DND-41 (cell line): ENCODE data around the gene SCRN2.

Source experiments
- EZH2 ChIP-seq: IDR thresholded peaks from 3 replicates; pipeline ENCODE4 v1.6.1; 2012; ENCODE audit warnings: borderline replicate concordance, low read depth, mild to moderate bottlenecking, moderate library complexity, low read length, inconsistent platforms; ENCODE audit not compliant: severe bottlenecking
- TF ChIP-seq, protein P1 (sequence below): IDR thresholded peaks from 2 replicates; pipeline ENCODE4 v1.5.1; 2012; ENCODE audit warnings: borderline replicate concordance, low read length, moderate library complexity, mild to moderate bottlenecking; ENCODE audit not compliant: poor library complexity, severe bottlenecking; ENCODE audit errors: extremely low read depth

DNA sequence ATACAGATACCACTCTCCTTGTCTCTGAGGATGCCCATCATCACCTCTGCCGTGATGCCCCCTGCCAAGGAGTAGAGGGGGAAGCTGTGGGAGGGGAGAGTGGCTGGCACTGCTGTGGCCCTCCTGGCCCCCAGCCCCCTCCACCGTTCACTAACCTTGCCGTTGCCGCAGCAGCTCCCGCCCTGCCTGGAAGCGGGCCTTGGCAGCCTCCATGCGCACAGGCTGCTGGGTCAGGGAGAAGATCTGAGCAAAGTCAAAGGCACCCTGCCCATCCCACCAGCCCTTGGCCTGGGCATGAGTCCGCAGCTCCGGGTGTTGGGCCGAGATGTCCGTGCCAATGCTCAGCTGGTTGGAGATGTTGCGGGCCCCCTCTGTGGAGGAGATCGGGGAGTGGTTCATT, 2.4 kb downstream of the SCRN2 start:
- TF ChIP-seq, protein P1, sequence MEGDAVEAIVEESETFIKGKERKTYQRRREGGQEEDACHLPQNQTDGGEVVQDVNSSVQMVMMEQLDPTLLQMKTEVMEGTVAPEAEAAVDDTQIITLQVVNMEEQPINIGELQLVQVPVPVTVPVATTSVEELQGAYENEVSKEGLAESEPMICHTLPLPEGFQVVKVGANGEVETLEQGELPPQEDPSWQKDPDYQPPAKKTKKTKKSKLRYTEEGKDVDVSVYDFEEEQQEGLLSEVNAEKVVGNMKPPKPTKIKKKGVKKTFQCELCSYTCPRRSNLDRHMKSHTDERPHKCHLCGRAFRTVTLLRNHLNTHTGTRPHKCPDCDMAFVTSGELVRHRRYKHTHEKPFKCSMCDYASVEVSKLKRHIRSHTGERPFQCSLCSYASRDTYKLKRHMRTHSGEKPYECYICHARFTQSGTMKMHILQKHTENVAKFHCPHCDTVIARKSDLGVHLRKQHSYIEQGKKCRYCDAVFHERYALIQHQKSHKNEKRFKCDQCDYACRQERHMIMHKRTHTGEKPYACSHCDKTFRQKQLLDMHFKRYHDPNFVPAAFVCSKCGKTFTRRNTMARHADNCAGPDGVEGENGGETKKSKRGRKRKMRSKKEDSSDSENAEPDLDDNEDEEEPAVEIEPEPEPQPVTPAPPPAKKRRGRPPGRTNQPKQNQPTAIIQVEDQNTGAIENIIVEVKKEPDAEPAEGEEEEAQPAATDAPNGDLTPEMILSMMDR = no peak
- no peak for TF ChIP-seq EZH2
